HepG2 (cell line): ENCODE measurements around the gene SRRM3.

Experiments used
- ASH2L ChIP-seq: fragments of 300-600, 200-600 bp; sonication (generic); IDR thresholded peaks from 2 replicates; pipeline ENCODE4 v1.7.0; 2017; ENCODE audit warnings: low read depth, mild to moderate bottlenecking, moderate library complexity, mixed read lengths, low read length; ENCODE audit not compliant: insufficient read length
- CHD4 ChIP-seq: fragments of 200-600 bp; sonication (generic); IDR thresholded peaks from 2 replicates; pipeline ENCODE4 v1.7.0; 2017; ENCODE audit warnings: mild to moderate bottlenecking, low read length, borderline replicate concordance
- CTCF ChIP-seq: sonication (generic); formaldehyde crosslinking; IDR thresholded peaks from 2 replicates; pipeline ENCODE4 v1.5.0; 2020; ENCODE audit warnings: mild to moderate bottlenecking, missing genetic modification reagents, moderate library complexity
- ETV6 ChIP-seq: sonication (generic); formaldehyde crosslinking; conservative IDR thresholded peaks from 2 replicates; pipeline ENCODE4 v1.4.0; 2020; ENCODE audit warnings: missing genetic modification reagents
- EZH2 ChIP-seq: conservative IDR thresholded peaks from 2 replicates; pipeline ENCODE4 v1.6.1; 2012; ENCODE audit warnings: mild to moderate bottlenecking, low read depth, low read length, moderate library complexity
- KAT7 ChIP-seq: IDR thresholded peaks from 2 replicates; pipeline ENCODE4 v1.6.1; 2018; ENCODE audit warnings: borderline replicate concordance, missing compliant biosample characterization
- MLX ChIP-seq: IDR thresholded peaks from 2 replicates; pipeline ENCODE4 v1.6.1; 2016
- NR2F2 ChIP-seq: IDR thresholded peaks from 2 replicates; pipeline ENCODE4 v1.6.1; 2012; ENCODE audit warnings: low read depth, inconsistent platforms, borderline replicate concordance
- ONECUT2 ChIP-seq: sonication (generic); formaldehyde crosslinking; IDR thresholded peaks from 2 replicates; pipeline ENCODE4 v1.4.0; 2020; ENCODE audit warnings: missing genetic modification reagents
- PHF20 ChIP-seq: sonication (generic); formaldehyde crosslinking; IDR thresholded peaks from 2 replicates; pipeline ENCODE4 v1.5.0; 2020; ENCODE audit warnings: mild to moderate bottlenecking, missing genetic modification reagents
- POLR2AphosphoS5 ChIP-seq: IDR thresholded peaks from 2 replicates; pipeline ENCODE4 v1.6.1; 2012; ENCODE audit warnings: low read depth, low read length
- TF ChIP-seq, protein P1 (sequence below): sonication (generic); formaldehyde crosslinking; IDR thresholded peaks from 2 replicates; pipeline ENCODE4 v1.5.0; 2020; ENCODE audit warnings: missing genetic modification reagents
- TF ChIP-seq, protein P2 (sequence below), 2 experiments: sonication (generic) in 1 of 2; formaldehyde crosslinking in 1 of 2; IDR thresholded peaks; 2 replicates each; pipeline versions ENCODE4 v1.6.1 to v1.9.0; 2014 to 2022; ENCODE audit warnings: antibody characterized with exemption in 1 of 2, borderline replicate concordance in 1 of 2, inconsistent platforms in 1 of 2, low read depth in 1 of 2, missing genetic modification reagents in 1 of 2

- TF ChIP-seq POLR2AphosphoS5: no peak
- no peak for TF ChIP-seq CHD4
- TF ChIP-seq CTCF: no peak
- no peak for TF ChIP-seq PHF20 (CRISPR knock-in tag)
- TF ChIP-seq KAT7: no peak
- TF ChIP-seq ONECUT2 (CRISPR knock-in tag): no peak
- TF ChIP-seq EZH2: no peak
- TF ChIP-seq, protein P1, sequence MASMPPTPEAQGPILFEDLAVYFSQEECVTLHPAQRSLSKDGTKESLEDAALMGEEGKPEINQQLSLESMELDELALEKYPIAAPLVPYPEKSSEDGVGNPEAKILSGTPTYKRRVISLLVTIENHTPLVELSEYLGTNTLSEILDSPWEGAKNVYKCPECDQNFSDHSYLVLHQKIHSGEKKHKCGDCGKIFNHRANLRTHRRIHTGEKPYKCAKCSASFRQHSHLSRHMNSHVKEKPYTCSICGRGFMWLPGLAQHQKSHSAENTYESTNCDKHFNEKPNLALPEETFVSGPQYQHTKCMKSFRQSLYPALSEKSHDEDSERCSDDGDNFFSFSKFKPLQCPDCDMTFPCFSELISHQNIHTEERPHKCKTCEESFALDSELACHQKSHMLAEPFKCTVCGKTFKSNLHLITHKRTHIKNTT (CRISPR knock-in tag): no peak
- TF ChIP-seq NR2F2: no peak
- TF ChIP-seq ASH2L: no peak
- TF ChIP-seq MLX (CRISPR knock-in tag): no peak
- TF ChIP-seq ETV6 (CRISPR knock-in tag): no peak
- TF ChIP-seq, protein P2, sequence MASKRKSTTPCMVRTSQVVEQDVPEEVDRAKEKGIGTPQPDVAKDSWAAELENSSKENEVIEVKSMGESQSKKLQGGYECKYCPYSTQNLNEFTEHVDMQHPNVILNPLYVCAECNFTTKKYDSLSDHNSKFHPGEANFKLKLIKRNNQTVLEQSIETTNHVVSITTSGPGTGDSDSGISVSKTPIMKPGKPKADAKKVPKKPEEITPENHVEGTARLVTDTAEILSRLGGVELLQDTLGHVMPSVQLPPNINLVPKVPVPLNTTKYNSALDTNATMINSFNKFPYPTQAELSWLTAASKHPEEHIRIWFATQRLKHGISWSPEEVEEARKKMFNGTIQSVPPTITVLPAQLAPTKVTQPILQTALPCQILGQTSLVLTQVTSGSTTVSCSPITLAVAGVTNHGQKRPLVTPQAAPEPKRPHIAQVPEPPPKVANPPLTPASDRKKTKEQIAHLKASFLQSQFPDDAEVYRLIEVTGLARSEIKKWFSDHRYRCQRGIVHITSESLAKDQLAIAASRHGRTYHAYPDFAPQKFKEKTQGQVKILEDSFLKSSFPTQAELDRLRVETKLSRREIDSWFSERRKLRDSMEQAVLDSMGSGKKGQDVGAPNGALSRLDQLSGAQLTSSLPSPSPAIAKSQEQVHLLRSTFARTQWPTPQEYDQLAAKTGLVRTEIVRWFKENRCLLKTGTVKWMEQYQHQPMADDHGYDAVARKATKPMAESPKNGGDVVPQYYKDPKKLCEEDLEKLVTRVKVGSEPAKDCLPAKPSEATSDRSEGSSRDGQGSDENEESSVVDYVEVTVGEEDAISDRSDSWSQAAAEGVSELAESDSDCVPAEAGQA (IDR thresholded peaks at IDR 0.05; ENCODE audit: low read depth): no peak
- TF ChIP-seq, protein P2 (CRISPR knock-in tag; IDR thresholded peaks at IDR 0.05; ENCODE audit: borderline replicate concordance): no peak
These were observed 21.7 kb downstream of the SRRM3 start for GRCh38 chr7:76223286-76223972.
